HUES6 (cell line): ENCODE results near the gene PCDHB2.
A peak's percentile ranks its signal among the peaks of the same experiment; 100 is the strongest.
"Not testable (repeated sequence)": the region's sequence is repeated elsewhere in the genome, so short reads cannot be mapped to it uniquely, and the experiment has no call there.

Experiments used
- H3K27ac ChIP-seq: 2 replicates; pipeline ENCODE4 v1.7.0; 2013; ENCODE audit warnings: low read depth, mild to moderate bottlenecking, low read length, inconsistent platforms
- H3K27me3 ChIP-seq: 2 replicates; pipeline ENCODE4 v1.6.1; 2013; ENCODE audit warnings: low read length; ENCODE audit not compliant: control insufficient read depth, insufficient read depth
- H3K36me3 ChIP-seq: 2 replicates; pipeline ENCODE4 v1.6.1; 2013; ENCODE audit warnings: low read length; ENCODE audit not compliant: control insufficient read depth, insufficient read depth
- H3K4me1 ChIP-seq: 2 replicates; pipeline ENCODE4 v1.6.1; 2013; ENCODE audit warnings: low read length; ENCODE audit not compliant: control insufficient read depth, insufficient read depth
- H3K4me3 ChIP-seq: 2 replicates; pipeline ENCODE4 v1.5.1; 2013; ENCODE audit warnings: low read depth, low read length
- H3K9ac ChIP-seq: one replicate; pipeline ENCODE4 v1.6.1; 2013; ENCODE audit warnings: mild to moderate bottlenecking, low read length
- H3K9me3 ChIP-seq: 2 replicates; pipeline ENCODE4 v1.6.1; 2013; ENCODE audit warnings: low read depth, low read length; ENCODE audit not compliant: control insufficient read depth, insufficient read depth

The PCDHB2 gene

DNA sequence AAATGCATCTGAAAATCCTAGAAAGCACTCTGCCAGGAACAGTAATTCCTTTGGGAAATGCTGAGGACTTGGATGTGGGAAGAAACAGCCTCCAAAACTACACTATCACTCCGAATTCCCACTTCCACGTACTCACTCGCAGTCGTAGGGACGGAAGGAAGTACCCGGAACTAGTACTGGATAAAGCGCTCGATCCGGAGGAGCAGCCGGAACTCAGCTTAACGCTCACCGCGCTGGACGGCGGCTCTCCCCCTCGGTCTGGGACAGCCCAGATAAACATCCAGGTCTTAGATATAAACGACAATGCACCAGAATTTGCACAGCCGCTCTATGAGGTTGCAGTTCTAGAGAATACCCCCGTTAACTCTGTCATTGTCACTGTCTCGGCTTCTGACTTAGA, 6.6 kb downstream of the PCDHB2 start:
- H3K4me1 ChIP-seq = no peaks in the 10 kb centered on the region
- H3K27me3 ChIP-seq = no peaks in the 10 kb centered on the region
- H3K27ac ChIP-seq = no peak overlapping the region
- no peak overlapping the region for H3K9ac ChIP-seq
- peaks cover 9% of the 10 kb centered on the region; the same call in 1 of the 2 replicates for H3K9me3 ChIP-seq
- no peak overlapping the region for H3K4me3 ChIP-seq
- H3K36me3 ChIP-seq = no peaks in the 10 kb centered on the region

DNA sequence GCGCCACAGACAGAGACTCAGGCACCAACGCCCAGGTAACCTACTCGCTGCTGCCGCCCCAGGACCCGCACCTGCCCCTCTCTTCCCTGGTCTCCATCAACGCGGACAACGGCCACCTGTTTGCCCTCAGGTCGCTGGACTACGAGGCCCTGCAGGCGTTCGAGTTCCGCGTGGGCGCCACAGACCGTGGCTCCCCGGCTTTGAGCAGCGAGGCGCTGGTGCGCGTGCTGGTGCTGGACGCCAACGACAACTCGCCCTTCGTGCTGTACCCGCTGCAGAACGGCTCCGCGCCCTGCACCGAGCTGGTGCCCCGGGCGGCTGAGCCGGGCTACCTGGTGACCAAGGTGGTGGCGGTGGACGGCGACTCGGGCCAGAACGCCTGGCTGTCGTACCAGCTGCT, 7.7 kb downstream of the PCDHB2 start:
- not testable (repeated sequence) for H3K9me3 ChIP-seq, H3K4me3 ChIP-seq, H3K36me3 ChIP-seq, H3K9ac ChIP-seq, H3K27me3 ChIP-seq, H3K27ac ChIP-seq, H3K4me1 ChIP-seq

DNA sequence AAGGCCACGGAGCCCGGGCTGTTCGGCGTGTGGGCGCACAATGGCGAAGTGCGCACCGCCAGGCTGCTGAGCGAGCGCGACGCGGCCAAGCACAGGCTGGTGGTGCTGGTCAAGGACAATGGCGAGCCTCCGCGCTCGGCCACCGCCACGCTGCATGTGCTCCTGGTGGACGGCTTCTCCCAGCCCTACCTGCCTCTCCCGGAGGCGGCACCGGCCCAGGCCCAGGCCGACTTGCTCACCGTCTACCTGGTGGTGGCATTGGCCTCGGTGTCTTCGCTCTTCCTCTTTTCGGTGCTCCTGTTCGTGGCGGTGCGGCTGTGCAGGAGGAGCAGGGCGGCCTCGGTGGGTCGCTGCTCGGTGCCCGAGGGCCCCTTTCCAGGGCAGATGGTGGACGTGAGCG, 8.1 kb downstream of the PCDHB2 start:
- H3K27ac ChIP-seq, H3K9ac ChIP-seq, H3K4me1 ChIP-seq, H3K4me3 ChIP-seq, H3K36me3 ChIP-seq, H3K27me3 ChIP-seq, H3K9me3 ChIP-seq: not testable (repeated sequence)

GRCh38 chr5:141105350-141105749, 10.9 kb downstream of the PCDHB2 start:
- Histone ChIP-seq H3K27ac (no peak overlapping the region), H3K36me3 (no peaks in the 10 kb centered on the region)

GRCh38 chr5:141119250-141119649, 24.8 kb downstream of the PCDHB2 start:
- Histone ChIP-seq H3K9me3 (peaks cover 12% of the 10 kb centered on the region), H3K4me3 (no peak overlapping the region), H3K9ac (no peak overlapping the region), H3K27ac (no peak overlapping the region), H3K4me1 (no peaks in the 10 kb centered on the region), H3K27me3 (no peaks in the 10 kb centered on the region), H3K36me3 (no peaks in the 10 kb centered on the region)

More at GRCh38 chr5:141105350-141105749, 10.9 kb downstream of the PCDHB2 start:
- H3K9ac ChIP-seq = no peak overlapping the region
- peaks cover 9% of the 10 kb centered on the region; the same call in 1 of the 2 replicates for H3K9me3 ChIP-seq
- no peak overlapping the region for H3K4me3 ChIP-seq
- H3K27me3 ChIP-seq = no peaks in the 10 kb centered on the region
- no peaks in the 10 kb centered on the region for H3K4me1 ChIP-seq

- Histone ChIP-seq H3K4me3 (peak within 1 kb of the TSS; percentile 39; the same call in 1 of the 2 replicates), H3K36me3 (no peaks in the 10 kb centered on the region)
Observed at GRCh38 chr5:141121563-141121962, 27.1 kb downstream of the PCDHB2 start, which contains the start of gene PCDHB4. PCDHB4 (plus strand) TSS chr5:141121818; CDS start chr5:141121999, 181 bp downstream.

GRCh38 chr5:141121985-141122384, 27.6 kb downstream of the PCDHB2 start:
- H3K27me3 ChIP-seq = no peaks in the 10 kb centered on the region
- H3K27ac ChIP-seq = no peak overlapping the region
- H3K4me1 ChIP-seq = no peaks in the 10 kb centered on the region
- no peaks in the 10 kb centered on the region for H3K36me3 ChIP-seq
- H3K9me3 ChIP-seq = peaks cover 3% of the 10 kb centered on the region
- no peak overlapping the region for H3K9ac ChIP-seq
- peak overlapping the region; percentile 39; the same call in 1 of the 2 replicates for H3K4me3 ChIP-seq

More at GRCh38 chr5:141121563-141121962, 27.1 kb downstream of the PCDHB2 start, which contains the start of gene PCDHB4:
- Histone ChIP-seq H3K9me3 (peaks cover 8% of the 10 kb centered on the region), H3K27me3 (no peaks in the 10 kb centered on the region), H3K4me1 (no peaks in the 10 kb centered on the region), H3K9ac (no peak within 1 kb of the TSS), H3K27ac (no peak within 1 kb of the TSS)

DNA sequence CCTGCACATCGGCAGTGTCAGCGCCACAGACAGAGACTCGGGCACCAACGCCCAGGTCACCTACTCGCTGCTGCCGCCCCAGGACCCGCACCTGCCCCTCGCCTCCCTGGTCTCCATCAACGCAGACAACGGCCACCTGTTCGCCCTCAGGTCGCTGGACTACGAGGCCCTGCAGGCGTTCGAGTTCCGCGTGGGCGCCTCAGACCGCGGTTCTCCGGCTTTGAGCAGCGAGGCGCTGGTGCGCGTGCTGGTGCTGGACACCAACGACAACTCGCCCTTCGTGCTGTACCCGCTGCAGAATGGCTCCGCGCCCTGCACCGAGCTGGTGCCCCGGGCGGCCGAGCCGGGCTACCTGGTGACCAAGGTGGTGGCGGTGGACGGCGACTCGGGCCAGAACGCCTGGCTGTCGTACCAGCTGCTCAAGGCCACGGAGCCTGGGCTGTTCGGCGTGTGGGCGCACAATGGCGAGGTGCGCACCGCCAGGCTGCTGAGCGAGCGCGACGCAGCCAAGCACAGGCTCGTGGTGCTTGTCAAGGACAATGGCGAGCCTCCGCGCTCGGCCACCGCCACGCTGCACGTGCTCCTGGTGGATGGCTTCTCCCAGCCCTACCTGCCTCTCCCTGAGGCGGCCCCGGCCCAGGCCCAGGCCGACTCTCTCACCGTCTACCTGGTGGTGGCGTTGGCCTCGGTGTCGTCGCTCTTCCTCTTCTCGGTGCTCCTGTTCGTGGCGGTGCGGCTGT, 29.2 kb downstream of the PCDHB2 start:
- H3K36me3 ChIP-seq, H3K4me3 ChIP-seq, H3K4me1 ChIP-seq, H3K27ac ChIP-seq, H3K27me3 ChIP-seq, H3K9ac ChIP-seq, H3K9me3 ChIP-seq: not testable (repeated sequence)

DNA sequence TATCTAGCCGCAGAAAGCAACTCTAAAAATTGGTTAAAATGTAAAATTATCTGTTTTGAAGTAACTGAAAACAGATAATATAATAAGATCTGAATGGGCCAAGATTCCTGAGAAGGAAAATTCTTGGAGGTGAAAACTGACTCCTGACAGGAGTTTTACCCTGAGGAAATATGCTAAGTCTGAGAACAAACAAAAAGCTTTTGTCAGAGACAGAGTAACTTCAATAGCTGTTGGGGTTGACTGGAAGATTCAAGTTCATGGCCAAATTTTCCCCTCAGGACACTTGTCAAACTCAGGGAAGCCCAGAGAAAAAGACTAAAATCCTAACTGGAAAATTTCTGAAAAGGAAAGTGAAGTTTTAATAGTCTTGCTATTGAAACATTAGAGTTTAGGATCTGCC, 32.9 kb downstream of the PCDHB2 start:
- Histone ChIP-seq H3K27ac (no peak overlapping the region), H3K4me1 (peaks cover 4% of the 10 kb centered on the region; the same call in 1 of the 2 replicates), H3K9me3 (0 out of 2 replicates have a peak, but pooled peaks cover 3% of the 10 kb centered on the region), H3K36me3 (no peaks in the 10 kb centered on the region), H3K27me3 (no peaks in the 10 kb centered on the region), H3K9ac (no peak overlapping the region), H3K4me3 (no peak overlapping the region)

DNA sequence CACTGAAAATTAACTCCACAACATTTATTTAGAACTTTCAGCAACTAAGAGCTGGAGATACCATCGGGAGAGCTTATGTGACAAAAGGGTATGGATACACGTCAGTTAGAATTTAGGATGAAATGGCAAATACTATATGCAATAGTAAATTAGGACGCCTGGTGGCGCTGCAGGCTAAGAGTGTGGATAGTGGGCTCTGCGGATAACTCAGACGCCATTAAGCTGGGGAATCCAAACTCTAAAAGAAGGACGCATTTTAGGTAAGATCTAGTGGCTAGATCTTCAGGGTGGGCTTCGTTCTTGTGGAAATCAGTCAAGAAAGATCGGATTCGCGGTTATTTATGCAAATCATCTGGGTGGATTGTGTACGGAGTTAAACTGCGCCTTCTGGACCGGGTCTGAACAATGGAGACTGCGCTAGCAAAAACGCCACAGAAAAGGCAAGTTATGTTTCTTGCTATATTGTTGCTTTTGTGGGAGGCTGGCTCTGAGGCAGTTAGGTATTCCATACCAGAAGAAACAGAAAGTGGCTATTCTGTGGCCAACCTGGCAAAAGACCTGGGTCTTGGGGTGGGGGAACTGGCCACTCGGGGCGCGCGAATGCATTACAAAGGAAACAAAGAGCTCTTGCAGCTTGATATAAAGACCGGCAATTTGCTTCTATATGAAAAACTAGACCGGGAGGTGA, 40.8 kb downstream of the PCDHB2 start, which contains the start of gene PCDHB5:
Gene PCDHB5, plus strand, starts transcription at position 177 of the 688 bp plus-strand sequence. Its CDS starts 229 bp downstream, at position 406.
- peaks cover 18% of the 10 kb centered on the region for H3K9me3 ChIP-seq
- no peaks in the 10 kb centered on the region for H3K36me3 ChIP-seq
- no peaks in the 10 kb centered on the region for H3K4me1 ChIP-seq
- no peak within 1 kb of the TSS for H3K9ac ChIP-seq
- no peaks in the 10 kb centered on the region for H3K27me3 ChIP-seq
- peak within 1 kb of the TSS; percentile 22; the same call in 1 of the 2 replicates for H3K27ac ChIP-seq
- peak within 1 kb of the TSS; percentile 52 for H3K4me3 ChIP-seq

GRCh38 chr5:141135718-141136266, 41.4 kb downstream of the PCDHB2 start:
- Histone ChIP-seq H3K4me1 (no peaks in the 10 kb centered on the region), H3K4me3 (peak overlapping the region; percentile 52; the same call in 1 of the 2 replicates), H3K27me3 (no peaks in the 10 kb centered on the region), H3K9me3 (peaks cover 18% of the 10 kb centered on the region), H3K27ac (no peak overlapping the region; the same call in 1 of the 2 replicates), H3K36me3 (no peaks in the 10 kb centered on the region), H3K9ac (no peak overlapping the region)
